ENCODE results near the gene RUFY2. TPM values are rescaled to one million over a fixed set of nuclear protein-coding genes. Genes with fewer than 3 reads are reported as not detected.
A peak's percentile ranks its signal among the peaks of the same experiment; 100 is the strongest.

The RUFY2 gene
- total and polyA plus RNA-seq, 2 donors from 2014 or later, result 7.4 to 27.5 TPM

DNA sequence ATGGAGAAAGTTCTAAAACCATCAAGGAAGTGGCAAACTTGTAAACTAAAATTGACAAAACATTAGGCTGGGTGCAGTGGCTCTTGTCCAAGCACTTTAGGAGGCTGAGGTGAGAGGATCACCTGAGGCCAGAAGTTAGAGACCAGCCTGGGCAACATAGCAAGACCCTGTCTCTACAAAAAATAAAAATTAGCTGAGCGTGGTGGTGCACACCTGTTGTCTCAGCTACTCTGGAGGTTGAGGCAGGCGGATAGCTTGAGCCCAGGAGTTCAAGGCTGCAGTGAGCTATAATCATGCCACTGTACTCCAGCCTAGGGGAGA lies 104.6 kb downstream of the RUFY2 start:
- H3K9me3 ChIP-seq (ENCODE audit: control insufficient read depth in 2 of 3, insufficient read depth in 1 of 3, low read length in 3 of 3), result no peaks in the 10 kb centered on the region
- H3K27ac ChIP-seq (ENCODE audit: low read depth in 2 of 2, low read length in 2 of 2), result peak overlapping the region in 1 of 2 donors; percentile 16
- H3K4me3 ChIP-seq (ENCODE audit: low read length in 3 of 3), result peak overlapping the region in 1 of 3 donors; percentile 0
- no peak for DNase-seq
- no peak overlapping the region for H3K9ac ChIP-seq (ENCODE audit: low read length in 3 of 3)
- intact Hi-C loops (cut with DNase I), result no loop called here
- H3K36me3 ChIP-seq (ENCODE audit: control insufficient read depth in 2 of 3, insufficient read depth in 3 of 3, low read length in 3 of 3), result no peaks in the 10 kb centered on the region
- H3K27me3 ChIP-seq (ENCODE audit: control insufficient read depth, insufficient read depth, low read length), result no peaks in the 10 kb centered on the region
- TF ChIP-seq, protein P1, sequence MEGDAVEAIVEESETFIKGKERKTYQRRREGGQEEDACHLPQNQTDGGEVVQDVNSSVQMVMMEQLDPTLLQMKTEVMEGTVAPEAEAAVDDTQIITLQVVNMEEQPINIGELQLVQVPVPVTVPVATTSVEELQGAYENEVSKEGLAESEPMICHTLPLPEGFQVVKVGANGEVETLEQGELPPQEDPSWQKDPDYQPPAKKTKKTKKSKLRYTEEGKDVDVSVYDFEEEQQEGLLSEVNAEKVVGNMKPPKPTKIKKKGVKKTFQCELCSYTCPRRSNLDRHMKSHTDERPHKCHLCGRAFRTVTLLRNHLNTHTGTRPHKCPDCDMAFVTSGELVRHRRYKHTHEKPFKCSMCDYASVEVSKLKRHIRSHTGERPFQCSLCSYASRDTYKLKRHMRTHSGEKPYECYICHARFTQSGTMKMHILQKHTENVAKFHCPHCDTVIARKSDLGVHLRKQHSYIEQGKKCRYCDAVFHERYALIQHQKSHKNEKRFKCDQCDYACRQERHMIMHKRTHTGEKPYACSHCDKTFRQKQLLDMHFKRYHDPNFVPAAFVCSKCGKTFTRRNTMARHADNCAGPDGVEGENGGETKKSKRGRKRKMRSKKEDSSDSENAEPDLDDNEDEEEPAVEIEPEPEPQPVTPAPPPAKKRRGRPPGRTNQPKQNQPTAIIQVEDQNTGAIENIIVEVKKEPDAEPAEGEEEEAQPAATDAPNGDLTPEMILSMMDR (IDR thresholded peaks at IDR 0.05; ENCODE audit: borderline replicate concordance, extremely low read depth, insufficient read depth), result no peak
- H3K4me1 ChIP-seq (ENCODE audit: control insufficient read depth in 2 of 3, insufficient read depth in 2 of 3, low read depth in 1 of 3, low read length in 3 of 3), result peaks cover 0 to 15% (median 5%) of the 10 kb centered on the region in 3 donors
- FAIRE-seq, result no peak

DNA sequence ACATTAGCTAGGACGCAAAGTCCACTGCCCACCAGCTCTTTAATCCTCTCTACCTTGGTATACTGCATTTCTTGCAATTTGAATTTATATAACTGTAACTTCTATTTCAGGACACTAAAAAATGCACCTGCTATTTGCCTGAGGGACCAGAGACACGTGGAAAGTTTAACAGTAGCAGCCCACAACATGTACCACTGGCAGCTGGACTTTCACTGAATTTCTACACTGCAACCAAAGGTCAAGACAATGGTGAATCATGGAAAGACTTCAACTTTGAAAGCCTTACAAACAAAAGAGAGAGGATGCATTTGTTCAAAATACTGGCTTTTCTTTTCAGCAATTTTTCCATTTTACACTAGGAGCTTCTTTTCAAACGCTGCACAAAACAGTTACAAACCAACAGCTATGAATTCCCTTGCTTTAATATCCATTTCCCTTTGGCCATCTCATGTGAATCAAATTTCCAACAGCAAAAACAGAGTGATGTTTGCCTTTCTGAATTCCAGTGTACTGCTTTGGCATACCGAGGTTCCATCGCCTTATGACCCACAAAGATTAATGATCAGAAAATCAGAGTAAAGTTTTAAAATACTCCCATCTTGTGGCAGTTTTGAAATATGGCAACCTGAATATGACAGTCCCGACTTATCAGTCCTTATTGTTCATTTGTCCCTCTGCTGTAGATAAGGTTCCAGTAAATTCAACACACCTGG lies 105.1 kb downstream of the RUFY2 start:
- Histone ChIP-seq H3K27ac (ENCODE audit: low read depth in 2 of 2, low read length in 2 of 2) (peak overlapping the region; percentile 52 to 53), H3K36me3 (ENCODE audit: control insufficient read depth in 2 of 3, insufficient read depth in 3 of 3, low read length in 3 of 3) (no peaks in the 10 kb centered on the region), H3K4me3 (ENCODE audit: low read length in 3 of 3) (peak overlapping the region in 2 of 3 donors; percentile 0 to 12), H3K9ac (ENCODE audit: low read length in 3 of 3) (no peak overlapping the region), H3K27me3 (ENCODE audit: control insufficient read depth, insufficient read depth, low read length) (no peaks in the 10 kb centered on the region), H3K9me3 (ENCODE audit: control insufficient read depth in 2 of 3, insufficient read depth in 1 of 3, low read length in 3 of 3) (no peaks in the 10 kb centered on the region), H3K4me1 (ENCODE audit: control insufficient read depth in 2 of 3, insufficient read depth in 2 of 3, low read depth in 1 of 3, low read length in 3 of 3) (peaks cover 0 to 15% (median 5%) of the 10 kb centered on the region in 3 donors)
- FAIRE-seq (no peak), DNase-seq (peak in 2 of 5 donors; percentile 74 to 81)
- TF ChIP-seq, protein P1 (IDR thresholded peaks at IDR 0.05; ENCODE audit: borderline replicate concordance, extremely low read depth, insufficient read depth), result peak; percentile 54
- intact Hi-C loops (cut with DNase I), result no loop called here

DNA sequence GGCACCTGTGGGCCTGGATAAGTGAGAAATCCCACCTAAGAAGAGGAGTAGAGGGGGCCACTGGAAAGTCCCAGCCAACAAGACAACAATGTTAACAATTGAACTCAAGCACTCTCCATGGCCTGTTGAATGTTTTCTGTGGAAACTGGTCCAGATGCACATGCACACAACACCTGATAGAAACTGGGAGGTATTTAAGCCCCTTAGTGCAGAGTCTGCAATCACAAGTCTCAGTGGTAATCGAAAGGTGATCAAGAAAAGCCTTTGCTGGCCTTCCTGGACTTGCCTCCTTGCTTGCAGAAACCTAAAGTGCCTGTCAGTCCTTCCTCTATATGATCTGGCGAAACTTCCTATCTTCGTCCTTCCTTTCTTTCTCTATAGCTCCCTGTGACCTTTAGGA lies 105.8 kb downstream of the RUFY2 start:
- TF ChIP-seq, protein P1 (IDR thresholded peaks at IDR 0.05; ENCODE audit: borderline replicate concordance, extremely low read depth, insufficient read depth), result no peak
- H3K36me3 ChIP-seq (ENCODE audit: control insufficient read depth in 2 of 3, insufficient read depth in 3 of 3, low read length in 3 of 3), result peaks cover 0 to 4% (median 0%) of the 10 kb centered on the region in 3 donors
- H3K4me3 ChIP-seq (ENCODE audit: low read length in 3 of 3), result peak overlapping the region in 2 of 3 donors; percentile 0 to 12
- no peak for FAIRE-seq
- H3K9ac ChIP-seq (ENCODE audit: low read length in 3 of 3), result no peak overlapping the region
- peak overlapping the region; percentile 52 to 53 for H3K27ac ChIP-seq (ENCODE audit: low read depth in 2 of 2, low read length in 2 of 2)
- no peaks in the 10 kb centered on the region for H3K27me3 ChIP-seq (ENCODE audit: control insufficient read depth, insufficient read depth, low read length)
- H3K9me3 ChIP-seq (ENCODE audit: control insufficient read depth in 2 of 3, insufficient read depth in 1 of 3, low read length in 3 of 3), result no peaks in the 10 kb centered on the region
- peaks cover 0 to 15% (median 5%) of the 10 kb centered on the region in 3 donors for H3K4me1 ChIP-seq (ENCODE audit: control insufficient read depth in 2 of 3, insufficient read depth in 2 of 3, low read depth in 1 of 3, low read length in 3 of 3)
- no peak for DNase-seq
- intact Hi-C loops (cut with DNase I), result no loop called here

Data from kidney (tissue), 14 donors.